Activated CD8-positive, alpha-beta memory T cell treated with anti-CD3 and anti-CD28 coated beads for 24 hours (primary cell): ENCODE results near the gene VAT1.

Experiments used
- DNase-seq: peaks from one replicate; pipeline ENCODE4 v3.0.0-alpha.2; 2020

The VAT1 gene

DNA sequence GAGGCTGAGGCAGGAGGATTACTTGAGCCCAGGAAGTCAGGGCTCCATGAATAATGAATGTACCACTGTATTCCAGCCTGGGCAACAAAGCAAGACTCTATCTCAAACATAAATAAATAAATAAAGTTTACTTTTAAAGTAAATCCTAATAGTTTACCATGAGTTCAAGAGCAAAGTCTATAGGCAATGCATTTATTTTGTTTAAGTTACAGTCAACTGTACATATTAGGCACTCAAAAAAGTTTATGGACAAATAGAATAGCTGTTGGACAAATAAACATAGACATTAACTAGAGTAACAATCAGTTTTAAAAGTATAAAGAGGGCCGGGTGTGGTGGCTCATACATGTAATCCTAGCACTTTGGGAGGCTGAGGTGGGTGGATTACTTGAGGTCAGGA, 54.3 kb downstream of the VAT1 start:
- DNase-seq = no peak
